IMR-90 (cell line): Measurements from ENCODE around the gene MBNL3. TPM values are rescaled to one million over a fixed set of nuclear protein-coding genes. Genes with fewer than 3 reads are reported as not detected.

Experiments used
- ATAC-seq: fragments of 200-7000 bp; cut with Tn5 transposase; 2 replicates; pipeline ENCODE4 v1.9.1; 2020; ENCODE audit warnings: low read depth, mild to moderate bottlenecking, moderate library complexity
- BruUV-seq: library from RNA; stranded (reverse); fragments of 400-500 nt; replicated peaks from 2 replicates; lab custom pipeline; 2021; lab: Mats Ljungman, UMichigan
- CTCF ChIA-PET: fragments of 300-600 bp; formaldehyde crosslinking; extraction: SDS; loops from one replicate; lab custom pipeline; 2021; ENCODE audit warnings: antibody characterized with exemption; lab: Yijun Ruan, JAX
- POLR2A ChIA-PET: fragments of 300-600 bp; sonication (Branson Sonifier 250); formaldehyde crosslinking; loops from one replicate; lab custom pipeline; 2022; ENCODE audit warnings: antibody characterized with exemption; ENCODE audit not compliant: unreplicated experiment; lab: Charles Lee
- DNase-seq: peaks from one replicate; pipeline ENCODE4 v3.0.0; 2013
- H2AFZ ChIP-seq: replicated peaks from 2 replicates; pipeline ENCODE3; 2013; ENCODE audit warnings: low read length, mild to moderate bottlenecking; ENCODE audit not compliant: poor library complexity
- H2AK5ac ChIP-seq: 2 replicates; pipeline ENCODE4 v1.6.1; 2013; ENCODE audit warnings: low read depth, low read length, inconsistent platforms
- H2AK9ac ChIP-seq: replicated peaks from 2 replicates; pipeline ENCODE3; 2013; ENCODE audit warnings: mild to moderate bottlenecking, low read depth, low read length, moderate library complexity; ENCODE audit not compliant: poor library complexity
- H2BK120ac ChIP-seq: 2 replicates; pipeline ENCODE4 v1.6.1; 2013; ENCODE audit warnings: low read depth, low read length, inconsistent platforms
- H2BK15ac ChIP-seq: 3 replicates; pipeline ENCODE4 v1.6.1; 2013; ENCODE audit warnings: low read depth, low read length, inconsistent platforms
- H2BK20ac ChIP-seq: 2 replicates; pipeline ENCODE4 v1.6.1; 2013; ENCODE audit warnings: low read depth, mild to moderate bottlenecking, inconsistent platforms, low read length, moderate library complexity
- H2BK5ac ChIP-seq: 2 replicates; pipeline ENCODE4 v1.6.1; 2013; ENCODE audit warnings: mild to moderate bottlenecking, low read depth, low read length, inconsistent platforms; ENCODE audit not compliant: poor library complexity, severe bottlenecking
- H3K14ac ChIP-seq: replicated peaks from 2 replicates; pipeline ENCODE4 v1.6.1; 2013; ENCODE audit warnings: low read depth, low read length, inconsistent platforms
- H3K18ac ChIP-seq: 2 replicates; pipeline ENCODE4 v1.6.1; 2013; ENCODE audit warnings: low read depth, low read length, control low read depth
- H3K23ac ChIP-seq: 2 replicates; pipeline ENCODE4 v1.6.1; 2013; ENCODE audit warnings: low read depth, low read length, inconsistent platforms
- H3K27ac ChIP-seq: 2 replicates; pipeline ENCODE4 v1.5.1; 2013; ENCODE audit warnings: mild to moderate bottlenecking, control low read depth, low read length; ENCODE audit not compliant: insufficient read depth
- H3K27me3 ChIP-seq: 2 replicates; pipeline ENCODE4 v1.6.1; 2013; ENCODE audit warnings: low read length; ENCODE audit not compliant: control insufficient read depth, insufficient read depth
- H3K36me3 ChIP-seq: 2 replicates; pipeline ENCODE4 v1.6.1; 2013; ENCODE audit warnings: low read length, mixed read lengths; ENCODE audit not compliant: control insufficient read depth, insufficient read depth
- H3K4ac ChIP-seq: 2 replicates; pipeline ENCODE4 v1.6.1; 2013; ENCODE audit warnings: low read depth, low read length, inconsistent platforms
- H3K4me1 ChIP-seq: 2 replicates; pipeline ENCODE4 v1.6.1; 2013; ENCODE audit warnings: low read length, mixed read lengths; ENCODE audit not compliant: control insufficient read depth, insufficient read depth
- H3K4me2 ChIP-seq: 2 replicates; pipeline ENCODE4 v1.6.1; 2013; ENCODE audit warnings: low read depth, mild to moderate bottlenecking, control low read depth, low read length, moderate library complexity
- H3K4me3 ChIP-seq: 2 replicates; pipeline ENCODE4 v1.5.1; 2013; ENCODE audit warnings: low read depth, mild to moderate bottlenecking, control low read depth, low read length, moderate library complexity; ENCODE audit not compliant: insufficient read depth
- H3K56ac ChIP-seq: 2 replicates; pipeline ENCODE4 v1.6.1; 2013; ENCODE audit warnings: low read length, inconsistent platforms; ENCODE audit not compliant: insufficient read depth; ENCODE audit errors: extremely low read depth
- H3K79me1 ChIP-seq, 2 experiments: 2 replicates each; pipeline ENCODE4 v1.6.1; 2013; ENCODE audit warnings: low read length in 2 of 2, inconsistent platforms in 1 of 2, low read depth in 1 of 2
- H3K9ac ChIP-seq: 2 replicates; pipeline ENCODE4 v1.6.1; 2013; ENCODE audit warnings: low read depth, low read length, control low read depth
- H3K9me1 ChIP-seq: 2 replicates; pipeline ENCODE4 v1.6.1; 2013; ENCODE audit warnings: low read length, inconsistent platforms; ENCODE audit not compliant: insufficient read depth
- H3K9me3 ChIP-seq: 2 replicates; pipeline ENCODE4 v1.6.1; 2013; ENCODE audit warnings: low read length; ENCODE audit not compliant: control insufficient read depth, insufficient read depth
- H4K20me1 ChIP-seq: 2 replicates; pipeline ENCODE4 v1.6.1; 2013; ENCODE audit warnings: low read length, inconsistent platforms; ENCODE audit not compliant: insufficient read depth
- H4K5ac ChIP-seq: 2 replicates; pipeline ENCODE4 v1.6.1; 2013; ENCODE audit warnings: mild to moderate bottlenecking, low read depth, low read length, control low read depth
- H4K8ac ChIP-seq, 2 experiments: 2 replicates each; pipeline ENCODE4 v1.6.1; 2013; ENCODE audit warnings: low read depth in 2 of 2, low read length in 2 of 2, control low read depth in 1 of 2, inconsistent platforms in 1 of 2
- H4K91ac ChIP-seq: 2 replicates; pipeline ENCODE4 v1.6.1; 2013; ENCODE audit warnings: low read depth, low read length, inconsistent platforms; ENCODE audit not compliant: insufficient read depth
- BHLHE40 ChIP-seq: fragments of 150-350 bp; IDR thresholded peaks from 2 replicates; pipeline ENCODE4 v1.6.1; 2016; ENCODE audit warnings: mild to moderate bottlenecking, low read depth, low read length
- MAFK ChIP-seq: IDR thresholded peaks from 2 replicates; pipeline ENCODE4 v1.6.1; 2012; ENCODE audit warnings: low read depth, low read length, improper control_type of control experiment
- MXI1 ChIP-seq: IDR thresholded peaks from 2 replicates; pipeline ENCODE4 v1.6.1; 2012; ENCODE audit warnings: low read depth, mild to moderate bottlenecking, low read length, moderate library complexity, borderline replicate concordance
- POLR2A ChIP-seq: IDR thresholded peaks from 2 replicates; pipeline ENCODE4 v1.6.1; 2012; ENCODE audit warnings: mild to moderate bottlenecking, low read depth, low read length
- RAD21 ChIP-seq: IDR thresholded peaks from 2 replicates; pipeline ENCODE4 v1.6.1; 2012; ENCODE audit warnings: low read length, improper control_type of control experiment
- WGBS, 2 experiments: methylation state at CpG; one replicate each; pipeline versions ENCODE4 v1.1.5 to v1.1.7; 2013; ENCODE audit warnings: missing lambda C conversion rate in 2 of 2; ENCODE audit not compliant: insufficient read length in 1 of 2; ENCODE audit errors: extremely low coverage in 2 of 2; 5-methylcytosine and 5-hydroxymethylcytosine counted together
- dilution Hi-C: fragments of 300-500 bp; cut with HindIII; formaldehyde crosslinking; loops from one replicate; pipeline ENCODE4 v1.14.3; 2018; ENCODE audit warnings: low sequenced_read_pairs; ENCODE audit not compliant: unreplicated experiment
- in situ Hi-C: fragments of 300-500 bp; cut with MboI; formaldehyde crosslinking; loops from 3 replicates; pipeline ENCODE4 v1.14.3; 2019; ENCODE audit warnings: low sequenced_read_pairs, inconsistent platforms, mixed read lengths
- intact Hi-C: fragments of 100-400 bp; cut with micrococcal nuclease; formaldehyde crosslinking; loops from 2 replicates; pipeline ENCODE4 v1.10.0; 2022
- polyA plus RNA-seq, 3 experiments: library from polyadenylated mRNA; depleted of rRNA; stranded (reverse); fragments of >200 nt; gene quantifications; 2 replicates each; pipeline ENCODE4 v1.2.3, GENCODE V29; 2012; ENCODE audit warnings: low replicate concordance in 1 of 3
- total RNA-seq: library from RNA; depleted of rRNA; stranded (reverse); fragments of >200 nt; gene quantifications from 2 replicates; pipeline ENCODE4 v1.2.3, GENCODE V29; 2012

MBNL3 gene
- total and polyA plus RNA-seq, 2 of the 4 experiments (the other 2 are of a cell fraction) = 0.32 to 1.1 TPM

- CTCF ChIA-PET = no interaction called here
- Histone ChIP-seq H2BK15ac (no peak overlapping the region), H3K27me3 (peaks cover 16% of the 10 kb centered on the region), H3K4ac (no peak overlapping the region), H2BK5ac (no peak overlapping the region), H3K4me3 (no peak overlapping the region), H2AK5ac (no peak overlapping the region), H3K4me1 (no peaks in the 10 kb centered on the region), H3K4me2 (no peak overlapping the region), H4K8ac (no peak overlapping the region), H3K79me1 (no peaks in the 10 kb centered on the region), H3K14ac (no peak overlapping the region), H2AFZ (no peak overlapping the region), H3K9ac (no peak overlapping the region), H2BK20ac (no peak overlapping the region), H4K20me1 (no peaks in the 10 kb centered on the region), H4K5ac (no peak overlapping the region), H3K23ac (no peak overlapping the region), H2AK9ac (no peak overlapping the region), H3K56ac (no peak overlapping the region), H4K91ac (no peak overlapping the region), H3K36me3 (no peaks in the 10 kb centered on the region), H3K9me1 (no peaks in the 10 kb centered on the region), H2BK120ac (no peak overlapping the region), H3K18ac (no peak overlapping the region), H3K9me3 (no peaks in the 10 kb centered on the region), H3K27ac (no peak overlapping the region)
- dilution Hi-C loops = no loop called here
- TF ChIP-seq POLR2A (no peak), MAFK (no peak), MXI1 (no peak), RAD21 (no peak), BHLHE40 (no peak)
- in situ Hi-C loops = no loop called here
- POLR2A ChIA-PET = no interaction called here
- WGBS, 2 experiments = no CpG with 5 or more reads among the region's 3 CpGs
- ATAC-seq (no peak), DNase-seq (no peak)
- intact Hi-C loops = loop anchor here (5.0 kb wide), 1 partner anchor 199 kb away; no protein-coding TSS in a partner anchor
- BruUV-seq = no TSS peak
Observed at GRCh38 chrX:132491191-132491590, 2.4 kb upstream of the MBNL3 start.
